Fibroblast of skin of abdomen (primary cell): ENCODE measurements around the gene KATNAL1.
A peak's percentile ranks its signal among the peaks of the same experiment; 100 is the strongest.
"Not testable (repeated sequence)": the region's sequence is repeated elsewhere in the genome, so short reads cannot be mapped to it uniquely, and the experiment has no call there.

Experiments
- DNase-seq: peaks from one replicate; pipeline ENCODE4 v3.0.0-alpha.2; 2013

The KATNAL1 gene

DNA sequence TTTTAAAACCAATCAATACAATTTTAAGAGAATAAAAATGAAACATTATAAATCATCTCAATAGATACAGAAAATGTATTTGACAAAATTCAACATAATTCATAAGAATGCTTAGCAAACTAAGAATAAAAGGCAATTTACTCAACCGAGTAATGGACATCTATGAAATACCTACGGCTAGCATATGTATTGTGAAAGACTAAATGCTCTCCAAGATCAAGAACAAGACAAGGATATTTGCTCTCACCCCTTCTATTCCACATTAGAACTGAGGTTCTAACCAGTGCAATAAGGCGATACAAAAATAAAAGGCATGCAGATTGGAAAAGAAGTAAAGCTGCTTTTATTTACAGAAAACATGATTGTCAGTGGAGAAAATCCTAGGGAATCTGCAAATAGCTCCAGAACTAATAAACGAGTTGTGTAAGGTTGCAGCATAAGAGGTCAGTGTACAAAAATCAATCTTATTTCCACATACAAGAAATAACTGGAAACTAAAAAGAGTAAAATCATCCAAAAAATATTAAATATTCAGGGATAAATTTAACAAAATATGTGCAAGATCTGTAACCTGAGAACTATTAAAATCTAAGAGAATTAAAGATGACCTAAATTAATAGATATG lies 16.4 kb downstream of the KATNAL1 start:
- no peak for DNase-seq

DNA sequence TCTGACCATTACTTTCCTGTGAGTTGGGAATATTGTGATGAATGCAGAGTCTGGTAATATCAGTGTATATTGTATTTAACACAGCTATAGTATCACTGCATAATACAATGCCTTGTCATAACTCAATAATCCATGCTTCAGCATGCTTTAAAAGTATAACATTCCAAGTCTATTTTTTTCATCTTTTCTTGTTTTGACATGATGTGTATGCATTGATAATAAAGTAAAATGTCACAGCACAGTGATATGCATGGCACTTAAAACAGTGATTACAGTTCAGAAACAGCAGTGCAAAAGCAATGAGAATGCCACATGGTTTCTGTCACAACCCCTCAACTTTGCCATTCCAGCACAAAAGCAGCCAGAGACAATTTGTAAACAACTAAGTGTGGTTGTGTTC lies 17.8 kb downstream of the KATNAL1 start:
- DNase-seq, result no peak

DNA sequence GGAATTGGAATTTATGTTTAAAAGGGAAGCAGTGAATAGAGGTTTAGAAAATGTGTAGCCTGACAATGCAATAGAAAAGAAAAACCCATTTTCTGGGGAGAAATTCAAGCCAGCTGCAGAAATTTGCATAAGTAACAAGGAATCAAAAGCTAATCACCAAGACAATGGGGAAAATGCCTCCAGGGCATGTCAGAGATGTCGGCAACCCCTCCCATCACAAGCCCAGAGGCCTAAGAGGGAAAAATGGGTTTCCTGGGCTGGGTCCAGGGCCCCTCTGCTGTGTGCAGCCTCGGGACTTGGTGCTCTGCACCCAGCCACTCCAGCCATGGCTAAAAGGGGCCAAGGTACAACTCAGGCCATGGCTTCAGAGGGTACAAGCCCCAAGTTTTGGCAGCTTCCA lies 21.3 kb downstream of the KATNAL1 start:
- not testable (repeated sequence) for DNase-seq

DNA sequence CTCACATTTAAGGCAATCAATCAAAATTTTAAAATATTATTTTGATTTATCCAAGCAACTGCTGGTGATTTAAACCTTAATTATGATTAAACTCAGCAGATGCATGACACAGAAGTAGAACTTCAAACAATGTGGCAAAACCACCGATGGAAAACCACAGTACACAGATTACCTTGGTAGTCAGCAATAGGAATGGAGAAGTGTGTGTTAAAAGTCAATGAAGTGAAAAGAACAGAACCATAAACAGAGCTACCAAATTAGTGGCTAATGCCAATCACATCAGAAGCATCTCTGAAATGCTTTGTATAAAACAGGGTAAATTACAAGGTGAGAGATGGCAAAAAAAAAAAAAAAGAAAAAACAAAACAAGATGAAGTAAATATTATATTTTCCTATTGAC lies 31.2 kb downstream of the KATNAL1 start:
- DNase-seq, result no peak

DNA sequence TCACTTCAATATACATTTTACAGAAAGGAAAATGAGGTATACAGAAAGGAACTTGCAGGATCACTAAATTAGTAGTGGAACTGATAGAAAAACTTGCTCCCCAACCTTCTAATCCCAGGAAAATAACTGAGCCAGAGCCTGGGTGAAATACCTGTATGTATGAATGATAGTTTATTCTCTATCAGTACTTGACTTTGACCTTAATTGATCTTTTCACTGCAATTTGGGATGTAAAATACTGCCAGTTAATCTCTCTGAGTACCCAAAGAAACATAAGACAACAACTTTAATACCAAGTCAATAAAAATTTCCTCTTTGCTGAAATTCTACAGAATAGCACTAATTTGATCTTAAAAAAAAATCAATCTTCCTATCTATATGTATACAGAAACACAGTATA lies 33.3 kb downstream of the KATNAL1 start:
- no peak for DNase-seq

DNA sequence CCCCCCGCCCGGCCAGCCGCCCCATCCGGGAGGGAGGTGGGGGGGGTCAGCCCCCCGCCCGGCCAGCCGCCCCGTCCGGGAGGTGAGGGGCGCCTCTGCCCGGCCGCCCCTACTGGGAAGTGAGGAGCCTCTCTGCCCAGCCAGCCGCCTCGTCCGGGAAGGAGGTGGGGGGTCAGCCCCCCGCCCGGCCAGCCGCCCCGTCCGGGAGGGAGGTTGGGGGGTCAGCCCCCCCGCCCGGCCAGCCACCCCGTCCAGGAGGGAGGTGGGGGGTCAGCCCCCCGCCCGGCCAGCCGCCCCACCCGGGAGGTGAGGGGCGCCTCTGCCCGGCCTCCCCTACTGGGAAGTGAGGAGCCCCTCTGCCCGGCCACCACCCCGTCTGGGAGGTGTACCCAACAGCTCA lies 37.3 kb downstream of the KATNAL1 start:
- not testable (repeated sequence) for DNase-seq

DNA sequence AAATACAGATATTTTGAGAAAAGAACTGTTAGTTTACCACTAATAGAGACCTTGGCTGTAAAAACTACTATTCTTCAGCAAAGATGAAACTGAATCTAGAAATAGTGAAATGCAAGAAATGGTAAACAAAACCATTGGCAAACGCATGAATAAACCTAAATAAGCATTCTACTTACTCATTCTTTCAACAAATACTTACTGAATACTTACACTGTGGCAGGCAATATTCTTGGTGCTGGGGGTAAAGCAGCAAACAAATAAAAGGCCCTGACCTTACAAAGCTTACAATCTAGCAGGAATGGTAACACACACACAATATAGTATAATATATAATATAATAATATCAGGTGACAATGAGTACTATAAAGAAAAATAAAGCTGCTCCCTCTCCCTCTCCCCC lies 38.7 kb downstream of the KATNAL1 start:
- no peak for DNase-seq

DNA sequence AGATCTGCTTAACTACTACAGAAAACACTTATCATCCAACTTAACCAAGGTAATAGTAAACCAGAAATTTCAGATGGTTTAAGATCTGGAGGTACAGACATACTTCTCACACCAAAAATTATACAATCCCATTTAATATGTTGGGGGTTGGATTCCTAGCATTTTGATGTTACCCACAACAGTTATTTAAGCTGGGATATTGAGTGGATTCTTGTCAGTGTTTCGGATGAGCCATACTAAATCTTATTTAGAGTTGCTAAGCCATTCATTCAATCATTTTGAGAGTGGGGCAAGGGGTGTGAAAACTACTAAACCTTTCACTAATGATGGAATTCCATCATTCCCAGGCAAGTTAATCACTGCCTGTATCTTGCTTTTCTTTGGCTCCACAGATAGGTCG lies 40.6 kb downstream of the KATNAL1 start:
- peak; percentile 60 for DNase-seq

DNA sequence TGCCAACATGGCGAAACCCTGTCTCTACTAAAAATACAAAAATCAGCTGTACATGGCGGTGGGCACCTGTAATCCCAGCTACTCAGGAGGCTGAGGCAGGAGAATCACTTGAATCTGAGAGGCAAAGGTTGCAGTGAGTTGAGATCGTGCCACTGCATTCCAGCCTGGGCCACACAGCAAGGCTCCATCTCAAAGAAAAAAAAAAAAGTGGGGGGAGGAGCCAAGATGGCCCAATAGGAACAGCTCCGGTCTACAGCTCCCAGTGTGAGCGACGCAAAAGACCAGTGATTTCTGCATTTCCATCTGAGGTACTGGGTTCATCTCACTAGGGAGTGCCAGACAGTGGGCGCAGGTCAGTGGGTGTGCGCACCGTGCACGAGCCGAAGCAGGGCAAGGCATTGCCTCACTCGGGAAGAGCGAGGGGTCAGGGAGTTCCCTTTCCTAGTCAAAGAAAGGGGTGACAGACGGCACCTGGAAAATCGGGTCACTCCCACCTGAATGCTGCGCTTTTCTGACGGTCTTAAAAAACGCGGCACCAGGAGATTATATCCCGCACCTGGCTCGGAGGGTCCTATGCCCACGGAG lies 48.1 kb downstream of the KATNAL1 start:
- not testable (repeated sequence) for DNase-seq

DNA sequence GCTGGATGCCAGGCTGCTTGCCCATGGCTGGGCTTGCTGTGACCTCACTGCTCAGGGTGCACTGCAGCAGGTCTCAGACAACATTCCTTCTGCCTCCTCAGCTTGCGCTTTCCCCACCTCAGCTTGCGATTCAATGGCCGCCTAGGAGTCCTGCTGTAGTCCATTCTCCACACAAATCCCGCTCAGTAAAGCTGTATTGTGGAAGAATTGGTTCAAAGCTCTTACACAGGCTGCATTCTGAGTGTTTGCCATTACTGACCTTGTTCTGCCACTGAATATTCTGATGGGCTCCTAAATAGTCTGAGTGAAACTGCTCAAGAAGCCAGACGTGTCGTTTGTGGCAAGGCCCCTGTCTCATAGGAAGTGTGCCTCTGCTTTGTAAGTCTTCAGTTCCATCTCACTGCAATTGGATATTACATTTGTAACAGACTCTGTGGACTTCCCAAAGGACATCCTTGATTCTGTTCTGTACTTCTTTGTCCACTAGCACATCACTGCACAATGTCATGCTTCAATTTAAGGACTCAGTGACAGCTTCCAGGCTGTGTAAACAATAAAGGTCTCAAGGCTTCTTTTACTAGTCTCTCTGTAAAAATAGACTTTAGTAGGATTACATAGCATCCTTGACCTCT lies 49.8 kb downstream of the KATNAL1 start:
- DNase-seq, result no peak

DNA sequence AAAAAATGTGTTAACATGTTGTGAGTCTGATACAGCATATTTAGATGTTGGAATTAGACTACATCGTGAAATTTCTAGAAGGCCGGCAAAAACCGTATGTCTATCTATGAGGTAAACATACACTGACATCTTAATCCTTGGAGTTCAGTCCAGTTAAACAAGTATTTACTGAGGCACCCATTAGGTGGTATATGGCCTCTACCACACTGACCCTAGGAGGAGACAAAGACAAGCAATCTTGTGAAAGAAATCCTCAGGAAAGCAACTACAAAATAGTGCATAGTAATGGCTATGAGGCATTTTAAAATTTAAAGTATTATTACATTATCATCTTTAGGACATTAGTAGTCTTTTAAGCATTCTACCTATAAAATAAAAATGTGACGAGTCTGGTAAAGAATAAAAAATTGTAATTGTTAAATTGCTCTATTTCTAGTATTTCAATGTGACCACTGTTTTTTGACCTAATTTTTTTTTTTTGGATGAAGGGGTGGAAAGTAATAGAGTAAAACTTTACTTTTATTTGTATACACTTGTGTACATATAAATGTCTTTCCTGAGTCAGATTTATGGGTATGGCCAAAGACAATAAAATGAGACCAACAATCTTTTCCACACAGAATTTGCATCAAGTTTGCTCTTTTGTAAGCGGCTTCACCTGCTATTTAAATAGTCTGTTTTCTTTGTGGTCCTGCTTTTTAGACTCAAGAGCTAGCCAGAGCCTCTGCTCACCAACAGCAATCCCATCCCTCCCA lies 50.5 kb downstream of the KATNAL1 start:
- DNase-seq, result peak; percentile 14

DNA sequence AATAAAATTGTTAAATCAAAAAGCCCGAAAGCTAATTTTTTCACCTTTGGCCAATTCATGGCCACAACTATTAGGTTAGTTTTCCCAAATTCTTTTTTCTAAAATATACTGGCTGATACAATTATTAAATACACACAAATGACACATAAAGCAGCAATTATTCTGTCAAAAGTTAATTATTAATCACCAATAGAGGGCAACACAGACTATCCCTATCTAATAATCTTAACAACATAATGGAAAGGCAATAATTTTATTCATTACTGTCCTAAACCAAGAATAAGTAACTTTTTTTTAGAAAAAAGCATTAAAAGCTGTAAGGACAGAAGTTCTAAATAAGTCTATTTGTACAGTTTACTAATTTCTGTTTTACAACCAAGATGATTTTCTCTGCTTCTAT lies 51.7 kb downstream of the KATNAL1 start:
- no peak for DNase-seq

DNA sequence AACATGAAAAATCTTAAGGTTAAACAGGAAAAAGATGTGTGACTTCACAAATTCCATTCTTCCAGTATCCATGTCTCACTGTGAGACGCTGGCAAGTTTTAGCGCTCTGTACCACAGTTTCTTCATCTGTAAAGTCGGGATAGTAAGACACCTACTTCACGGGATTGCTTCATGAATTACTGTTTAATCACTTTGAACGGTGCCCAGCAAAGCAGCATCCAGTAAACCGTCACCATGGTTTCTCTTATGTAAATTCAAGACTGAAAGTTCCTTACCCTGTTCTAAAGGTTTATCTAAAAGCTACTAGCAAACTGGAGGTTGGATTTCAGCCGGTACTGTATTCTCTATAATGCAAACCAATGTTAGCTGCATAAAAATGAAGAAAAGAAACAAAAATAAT lies 53.5 kb downstream of the KATNAL1 start:
- no peak for DNase-seq

DNA sequence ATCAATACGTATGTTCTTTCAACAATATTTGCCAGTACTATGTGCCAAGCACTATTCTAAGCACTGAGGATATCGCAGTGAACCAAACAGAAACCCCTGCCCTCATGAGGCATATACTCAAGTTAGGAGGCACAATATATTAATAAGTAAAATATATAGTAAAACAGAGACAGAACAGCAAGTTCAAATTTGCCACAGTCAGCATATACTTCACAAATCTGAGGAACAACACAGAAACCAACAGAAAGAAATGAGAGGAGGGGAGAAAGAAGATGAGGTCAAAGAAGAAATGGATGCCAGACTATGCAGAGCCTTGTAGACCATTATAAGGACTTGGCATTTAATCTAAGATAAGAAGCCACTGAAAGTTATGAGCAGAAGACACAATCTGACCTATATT lies 59.9 kb downstream of the KATNAL1 start:
- DNase-seq, result no peak

DNA sequence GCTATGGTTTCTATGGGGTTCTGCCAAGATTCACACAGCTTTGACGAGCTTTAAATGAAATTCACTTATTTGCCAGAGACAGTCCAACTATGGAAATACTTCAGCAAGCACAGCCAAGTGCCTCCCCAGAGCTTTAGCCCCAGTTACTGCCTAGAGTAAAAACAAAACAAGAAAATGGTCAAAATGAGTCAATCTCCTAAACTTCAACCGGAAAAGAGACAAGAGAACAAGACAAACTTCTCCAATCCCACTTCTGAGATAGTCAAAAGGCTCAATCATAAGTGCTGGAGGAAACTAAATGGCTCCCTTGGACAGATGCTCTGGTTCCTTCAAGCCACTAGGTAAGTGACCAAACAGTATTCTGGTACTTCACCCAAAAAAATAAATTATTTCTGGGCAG lies 65.8 kb downstream of the KATNAL1 start:
- DNase-seq, result no peak

DNA sequence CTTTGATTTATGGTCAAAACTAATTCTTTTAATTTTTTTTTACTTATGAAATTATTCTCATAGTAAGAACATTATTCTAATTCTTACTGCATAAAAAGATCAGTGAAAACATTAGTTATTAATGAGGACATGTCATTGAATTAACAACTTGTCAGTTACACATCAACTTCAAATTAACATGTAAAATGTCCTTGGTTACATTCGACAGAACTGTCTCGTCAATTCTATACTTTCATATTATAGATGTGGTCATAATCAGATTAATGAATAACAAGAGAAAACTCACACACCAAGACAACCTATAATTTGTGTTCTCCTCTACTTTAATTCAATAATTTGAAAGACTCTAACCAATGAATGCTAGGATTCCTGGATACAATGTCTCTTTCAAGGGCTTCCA lies 66.7 kb downstream of the KATNAL1 start:
- DNase-seq, result no peak

DNA sequence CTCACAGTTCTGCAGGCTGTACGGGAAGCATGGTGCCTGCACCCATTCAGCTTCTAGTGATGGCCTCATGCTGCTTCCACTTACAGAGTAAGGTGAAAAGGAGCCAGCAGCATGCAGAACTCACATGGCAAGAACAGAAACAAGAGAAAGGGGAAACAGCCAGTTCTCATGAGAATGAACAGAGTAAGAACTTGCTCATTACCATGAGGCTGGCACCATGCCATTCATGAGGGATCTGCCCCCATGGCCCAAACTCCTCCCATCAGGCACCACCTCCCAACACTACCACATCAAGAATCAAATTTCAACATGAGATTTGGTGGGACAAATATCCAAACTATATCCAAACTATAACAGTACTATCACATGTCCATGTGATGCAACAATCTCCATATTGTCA lies 72.1 kb downstream of the KATNAL1 start:
- no peak for DNase-seq

DNA sequence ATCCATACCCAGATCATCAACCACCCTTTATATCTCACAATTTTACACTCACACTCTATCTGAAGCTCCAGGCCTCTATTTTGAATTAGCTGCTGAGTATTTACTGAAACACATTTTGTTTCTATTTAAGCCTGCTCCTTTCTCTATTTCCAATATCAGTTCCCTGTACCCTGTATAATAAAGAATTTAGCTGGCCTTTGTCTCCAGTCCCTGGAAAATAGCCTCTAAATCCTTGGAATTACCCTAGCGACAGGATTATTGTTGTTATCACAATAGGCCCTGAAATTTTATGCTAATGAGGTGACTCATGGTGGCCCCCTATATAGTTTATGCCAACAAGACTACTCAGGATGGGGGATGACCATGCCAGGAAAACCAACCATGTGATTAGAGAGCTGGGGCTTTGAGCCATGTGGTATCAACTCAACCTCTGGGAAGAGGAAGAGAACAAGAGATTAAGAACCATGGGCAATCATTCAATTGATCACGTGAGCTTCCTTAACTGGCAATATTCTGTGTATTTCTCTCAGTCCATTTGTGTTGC lies 72.7 kb downstream of the KATNAL1 start:
- DNase-seq, result no peak

DNA sequence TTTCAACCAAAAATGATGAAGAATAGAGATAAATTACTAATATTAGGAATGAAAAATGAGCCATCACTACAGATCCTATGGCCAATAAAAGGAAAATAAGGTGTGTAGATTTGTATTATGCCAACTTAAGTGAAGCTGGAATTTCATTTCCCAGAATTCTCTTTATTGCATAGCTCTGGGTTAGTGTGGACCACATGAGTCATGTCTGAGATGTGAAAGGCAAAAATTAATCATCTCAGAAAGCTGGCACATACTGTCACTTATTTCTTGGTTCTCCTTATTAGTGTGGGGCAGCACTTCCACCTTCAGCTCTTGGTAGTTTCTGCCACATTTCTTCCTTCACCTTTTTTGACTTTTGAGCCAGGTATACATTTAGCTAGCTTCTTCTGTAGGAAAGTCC lies 82.6 kb downstream of the KATNAL1 start:
- peak; percentile 10 for DNase-seq

DNA sequence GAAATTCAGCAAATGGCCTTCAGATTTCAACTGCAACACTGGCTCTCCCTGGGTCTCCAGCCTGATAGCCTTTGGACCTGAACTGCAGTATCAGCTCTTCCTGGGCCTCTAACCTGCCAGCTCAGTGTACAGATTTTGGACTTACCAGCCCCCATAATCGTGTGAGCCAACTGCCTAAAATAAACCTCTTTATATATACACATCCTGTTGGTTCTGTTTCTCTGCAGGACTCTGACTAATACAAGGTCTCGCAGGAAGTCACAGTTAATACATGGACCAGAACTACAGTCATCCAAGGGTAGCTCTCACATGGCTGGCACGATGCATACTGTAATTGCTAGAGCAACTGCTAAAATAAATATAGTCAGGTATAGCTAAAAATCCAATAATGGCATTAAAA lies 85.1 kb downstream of the KATNAL1 start:
- DNase-seq, result no peak

DNA sequence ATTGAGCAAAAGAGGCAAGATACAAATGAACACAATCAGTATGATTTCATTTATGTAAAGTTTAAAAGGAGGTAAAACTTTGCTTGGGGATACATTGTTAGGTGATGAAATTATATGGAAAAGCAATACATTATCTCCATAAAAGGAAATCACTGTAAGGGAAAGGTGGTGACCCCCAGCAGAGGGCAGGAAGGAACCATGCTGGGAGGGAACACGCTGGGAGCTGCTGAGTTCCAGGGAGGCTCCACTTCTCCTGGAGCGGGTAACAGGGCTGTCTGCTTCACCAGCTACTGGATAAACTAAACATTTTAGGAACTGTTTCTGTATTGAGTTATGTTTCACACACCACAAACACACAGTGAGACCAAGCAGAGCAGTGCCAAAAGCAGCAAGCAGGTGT lies 91.2 kb downstream of the KATNAL1 start:
- DNase-seq, result no peak

DNA sequence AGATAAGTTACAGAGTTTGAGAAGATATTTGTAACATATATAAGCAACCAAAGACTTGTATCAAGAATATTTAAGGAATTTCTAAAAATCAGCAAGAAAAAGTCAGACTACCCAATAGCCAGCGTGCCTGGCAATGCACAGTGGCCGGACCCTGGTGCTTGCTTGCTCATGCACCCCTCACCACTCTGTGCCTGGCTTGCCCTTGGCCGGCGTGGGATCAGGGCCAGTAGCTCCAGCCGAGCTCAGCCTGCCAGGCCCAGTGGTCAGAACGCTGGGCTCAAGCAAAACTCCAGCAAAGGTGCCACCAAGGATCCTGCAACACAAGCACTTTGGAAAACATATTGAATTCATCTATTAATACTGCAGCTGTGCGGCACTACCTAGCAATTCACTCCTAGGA lies 95.1 kb downstream of the KATNAL1 start:
- DNase-seq, result no peak

DNA sequence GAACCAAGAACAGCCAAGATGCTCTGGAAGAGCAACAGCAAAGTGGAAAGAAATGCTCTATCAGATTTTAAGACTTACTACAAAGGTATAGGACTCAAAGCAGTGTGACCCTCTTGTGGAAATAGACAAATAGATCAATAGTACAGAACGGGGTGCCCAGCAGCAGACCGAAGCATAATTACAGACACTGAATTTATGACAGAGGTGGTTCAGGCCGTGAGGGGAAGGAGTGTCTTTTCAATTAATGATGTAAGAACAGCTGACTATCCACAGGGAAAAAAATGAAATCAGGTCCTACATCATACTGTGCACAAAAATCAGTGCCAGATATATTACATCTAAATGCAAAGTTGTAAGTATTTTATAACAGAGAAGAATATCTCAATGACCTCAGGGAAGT lies 95.6 kb downstream of the KATNAL1 start:
- DNase-seq, result no peak

DNA sequence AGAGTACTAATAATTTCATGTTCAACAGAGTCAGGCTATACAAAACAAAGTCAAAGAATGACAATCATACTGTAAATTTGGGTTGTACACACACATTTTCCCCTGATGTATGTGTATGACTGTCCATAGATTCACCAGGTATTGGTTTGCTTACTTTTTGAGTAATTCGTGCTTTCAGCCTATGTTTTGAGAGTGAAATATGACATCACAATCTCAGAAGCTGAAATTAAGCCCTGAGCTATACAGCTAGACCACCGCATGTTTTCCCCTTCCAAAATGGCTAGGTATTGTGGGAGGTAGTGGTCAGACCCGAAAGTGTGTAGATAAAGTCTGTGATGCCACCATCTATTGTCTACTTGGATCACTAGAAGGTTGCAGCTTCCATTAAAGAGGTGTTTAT lies 102.8 kb downstream of the KATNAL1 start:
- DNase-seq, result no peak
